GM04504 (cell line): ENCODE data around the gene TMSB4X.
"Not testable (repeated sequence)": the region's sequence is repeated elsewhere in the genome, so short reads cannot be mapped to it uniquely, and the experiment has no call there.

ENCODE experiments used
- DNase-seq: peaks from one replicate; pipeline ENCODE4 v3.0.0-alpha.2; 2012; ENCODE audit warnings: low read depth

Gene TMSB4X

DNA sequence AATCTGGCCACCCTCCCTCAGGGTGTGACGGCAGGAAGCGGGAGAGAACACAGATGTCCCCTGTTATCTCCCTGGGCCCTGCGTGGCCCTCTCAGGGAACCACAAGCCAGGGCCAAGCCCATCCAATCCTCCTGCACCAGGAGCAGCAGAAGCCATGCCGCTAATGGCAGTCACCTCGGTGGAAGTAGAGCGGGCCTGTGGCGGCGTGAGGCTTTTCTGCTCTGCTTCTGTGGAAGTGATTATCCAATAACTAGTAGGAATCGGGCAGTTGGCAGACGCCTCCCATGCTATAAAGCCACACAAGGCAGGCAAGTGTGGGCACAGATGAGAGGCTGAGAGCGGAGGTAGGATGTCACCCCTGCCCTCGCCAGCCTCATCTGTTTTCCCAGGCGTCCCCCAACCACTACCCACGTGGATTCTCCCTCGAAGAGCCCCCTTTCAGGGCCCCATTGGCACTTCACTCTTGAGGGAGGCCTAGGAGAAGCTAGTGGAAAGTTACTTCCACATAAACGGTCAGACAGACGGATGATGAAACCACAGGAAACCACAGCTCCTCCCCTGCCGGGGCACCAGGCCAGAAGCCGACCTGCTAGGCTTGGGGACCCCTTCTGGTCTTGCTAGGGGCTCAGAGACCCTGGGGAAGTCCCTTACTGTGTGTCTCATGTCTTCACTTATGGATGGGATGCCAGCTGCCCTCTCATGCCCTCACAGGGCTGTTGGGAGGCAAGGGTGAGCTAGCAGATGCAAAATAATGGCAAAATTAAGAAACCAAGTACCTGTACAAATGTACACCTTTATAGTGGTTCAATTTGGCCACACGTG is 18.8 kb upstream of the TMSB4X start:
- DNase-seq, result peak; percentile 59

DNA sequence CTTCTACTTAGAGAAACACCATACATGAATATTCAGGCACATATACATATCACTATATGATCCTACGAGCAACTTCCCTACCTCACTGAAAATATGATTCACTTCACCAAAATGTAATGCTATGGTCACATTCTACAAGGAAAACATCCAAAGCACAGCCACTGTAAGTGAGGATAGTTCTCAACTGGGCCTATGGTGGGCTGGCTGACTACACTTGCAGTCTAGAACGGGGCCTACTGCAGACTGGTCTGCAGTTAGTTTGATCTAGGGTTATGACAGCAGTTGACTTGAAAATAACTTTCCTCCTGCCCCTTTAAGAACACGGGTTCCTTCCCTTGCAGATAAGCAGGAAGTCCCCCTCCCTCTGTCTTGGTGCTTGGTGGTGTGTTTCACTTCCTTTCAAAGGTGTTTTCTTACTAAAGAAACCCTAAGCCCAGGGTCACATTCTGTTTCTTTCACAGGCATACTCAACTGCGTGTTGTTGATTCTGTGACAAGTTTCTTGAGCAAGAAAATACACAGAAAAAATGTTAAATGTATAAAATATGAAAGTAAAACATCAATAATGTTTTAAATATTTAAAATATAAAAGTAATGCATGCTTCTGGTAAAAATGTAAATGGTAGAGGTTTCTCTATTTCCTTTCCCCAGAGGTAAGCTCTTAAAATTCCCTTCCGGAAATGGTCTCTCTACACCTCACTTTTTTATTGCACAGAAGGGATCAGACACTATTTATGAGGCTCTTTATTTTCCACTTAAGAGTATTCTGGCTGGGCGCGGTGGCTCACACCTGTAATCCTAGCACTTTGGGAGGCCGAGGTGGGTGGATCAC is 18.0 kb upstream of the TMSB4X start:
- no peak for DNase-seq

- no peak for DNase-seq
Observed at GRCh38 chrX:12958059-12958458, 16.9 kb upstream of the TMSB4X start.

DNA sequence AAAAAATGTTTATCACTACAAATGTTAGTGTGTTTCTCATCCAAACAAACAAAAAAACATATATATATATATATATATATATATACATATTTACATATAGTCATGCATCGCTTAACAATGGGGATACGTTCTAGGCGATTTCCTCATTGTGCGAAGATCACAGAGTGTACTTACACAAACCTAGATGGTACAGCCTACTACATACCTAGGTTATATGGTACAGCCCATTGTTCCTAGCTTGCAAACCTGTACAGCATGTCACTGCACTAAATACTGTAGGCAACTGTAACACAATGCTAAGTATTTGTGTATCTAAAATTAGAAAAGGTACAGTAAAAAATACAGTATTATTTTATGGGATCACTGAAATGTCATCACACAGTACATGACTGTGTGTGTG is 16.4 kb upstream of the TMSB4X start:
- no peak for DNase-seq

DNA sequence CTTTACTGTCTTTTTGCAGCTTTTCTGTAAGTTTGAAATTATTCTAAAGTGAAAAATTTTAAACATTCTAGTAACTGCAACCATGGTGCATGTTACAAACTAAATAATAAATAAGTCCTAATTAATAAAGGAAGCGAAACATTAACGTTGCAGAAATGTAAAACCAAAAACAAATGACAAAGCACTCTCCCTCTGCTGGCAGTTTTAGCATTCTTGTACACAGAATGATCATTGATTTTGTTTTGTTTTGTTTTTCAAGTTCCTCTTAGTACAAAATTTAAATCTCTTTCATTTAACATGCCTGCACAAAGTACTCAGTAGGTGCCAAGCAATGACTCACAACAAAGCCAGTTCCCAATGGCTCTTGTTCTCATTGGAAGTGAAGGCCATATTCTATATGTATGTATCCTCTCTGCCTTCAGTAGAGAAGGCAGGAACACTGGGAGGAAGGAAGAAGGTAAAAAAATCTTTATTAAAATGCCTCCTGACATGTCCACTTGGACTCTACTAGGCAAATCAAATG is 13.7 kb upstream of the TMSB4X start:
- DNase-seq, result no peak

GRCh38 chrX:12962041-12962504 is 12.8 kb upstream of the TMSB4X start:
- DNase-seq, result no peak

DNA sequence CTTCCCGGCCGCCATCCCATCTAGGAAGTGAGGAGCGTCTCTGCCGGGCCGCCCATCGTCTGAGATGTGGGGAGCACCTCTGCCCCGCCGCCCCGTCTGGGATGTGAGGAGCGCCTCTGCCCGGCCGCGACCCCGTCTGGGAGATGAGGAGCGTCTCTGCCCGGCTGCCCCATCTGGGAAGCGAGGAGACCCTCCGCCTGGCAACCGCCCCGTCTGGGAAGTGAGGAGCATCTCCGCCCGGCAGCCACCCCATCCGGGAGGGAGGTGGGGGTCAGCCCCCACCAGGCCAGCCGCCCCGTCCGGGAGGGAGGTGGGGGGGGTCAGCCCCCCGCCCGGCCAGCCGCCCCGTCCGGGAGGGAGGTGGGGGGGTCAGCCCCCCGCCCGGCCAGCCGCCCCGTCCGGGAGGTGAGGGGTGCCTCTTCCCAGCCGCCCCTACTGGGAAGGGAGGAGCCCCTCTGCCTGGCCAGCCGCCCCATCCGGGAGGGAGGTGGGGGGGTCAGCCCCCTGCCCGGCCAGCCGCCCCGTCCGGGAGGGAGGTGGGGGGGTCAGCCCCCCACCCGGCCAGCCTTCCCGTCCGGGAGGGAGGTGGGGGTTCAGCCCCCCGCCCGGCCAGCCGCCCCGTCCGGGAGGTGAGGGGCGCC is 11.6 kb upstream of the TMSB4X start:
- DNase-seq, result not testable (repeated sequence)

DNA sequence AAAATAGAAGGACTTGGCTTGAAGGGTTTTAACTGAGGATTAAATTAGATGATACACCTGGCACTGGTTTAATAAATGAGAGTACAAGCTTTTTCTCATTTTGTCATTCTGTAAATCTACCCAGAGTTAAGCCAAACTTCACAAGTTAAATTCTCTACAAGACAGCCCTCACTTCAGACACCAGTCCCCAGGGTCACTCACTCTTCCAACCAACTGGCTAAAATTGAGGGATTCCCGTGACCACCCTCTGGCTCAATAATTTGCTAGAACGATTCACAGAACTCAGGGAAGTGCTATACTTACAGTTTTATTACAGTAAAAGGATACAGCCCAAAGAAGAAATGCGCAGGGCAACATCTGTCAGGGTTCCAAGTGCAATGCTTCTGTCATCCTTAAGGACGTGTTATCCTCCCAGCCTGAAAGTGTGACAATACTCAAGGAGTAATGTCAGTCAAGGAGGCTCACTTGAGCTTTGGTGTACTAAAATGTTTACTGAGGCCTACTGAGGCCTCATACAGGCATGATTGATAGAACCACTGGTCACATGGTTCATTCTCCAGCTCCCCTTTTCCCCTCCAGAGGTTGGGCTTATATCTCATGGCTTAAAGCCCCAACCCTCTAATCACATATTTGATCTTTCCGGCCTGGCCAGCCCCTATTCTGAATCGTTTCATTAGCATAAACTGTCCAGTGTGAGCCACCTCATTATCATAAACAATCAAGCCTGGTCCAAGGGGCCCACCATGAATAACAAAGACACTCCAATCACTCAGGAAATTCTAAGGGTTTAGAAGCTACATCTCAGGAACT is 9.6 kb upstream of the TMSB4X start:
- DNase-seq, result no peak

DNA sequence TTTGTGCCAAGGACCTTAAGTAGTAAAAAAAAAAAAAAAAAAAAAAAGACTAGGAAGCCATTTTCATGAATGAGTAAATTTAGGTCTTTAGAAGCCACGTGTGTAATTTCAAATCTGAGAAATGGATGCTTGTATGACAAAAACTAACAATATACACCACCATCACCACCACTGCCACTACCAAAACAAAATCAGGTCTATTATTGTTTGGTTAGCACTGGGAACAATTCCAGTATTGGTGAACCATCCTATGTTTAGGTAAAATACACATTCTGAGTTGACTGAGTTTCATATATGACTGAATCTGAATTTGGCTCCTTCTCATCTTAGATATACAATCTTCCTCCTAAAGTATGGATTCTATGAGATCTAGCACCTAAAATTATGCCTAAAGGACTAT is 8.8 kb upstream of the TMSB4X start:
- DNase-seq, result no peak

- DNase-seq, result no peak
Observed at GRCh38 chrX:12967711-12968465, 7.0 kb upstream of the TMSB4X start.

DNA sequence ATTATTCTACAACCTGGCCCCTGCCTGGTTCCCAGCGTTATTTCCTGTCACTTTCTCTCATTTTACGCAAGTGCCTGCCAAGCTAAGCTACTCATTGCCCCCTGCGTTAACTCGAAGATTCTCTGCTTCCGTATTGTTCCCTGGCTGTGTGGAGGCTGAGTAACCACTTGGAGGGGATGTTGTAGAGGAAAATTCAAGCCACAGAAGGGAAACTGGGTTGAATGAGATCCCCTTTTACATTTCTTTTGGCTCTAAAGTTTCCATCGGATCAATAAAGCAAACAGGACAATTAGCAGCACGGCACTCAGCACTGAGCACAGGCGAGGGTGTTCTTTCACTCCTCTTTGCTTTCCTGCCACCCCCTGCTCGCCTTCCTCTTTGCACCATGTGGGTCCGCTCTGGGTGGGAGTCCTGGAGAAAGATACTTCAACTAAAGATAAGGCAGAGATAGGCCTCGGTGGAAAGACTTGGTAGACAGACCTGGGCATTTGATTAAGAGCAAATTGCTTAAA is 4.2 kb upstream of the TMSB4X start:
- DNase-seq, result no peak

DNA sequence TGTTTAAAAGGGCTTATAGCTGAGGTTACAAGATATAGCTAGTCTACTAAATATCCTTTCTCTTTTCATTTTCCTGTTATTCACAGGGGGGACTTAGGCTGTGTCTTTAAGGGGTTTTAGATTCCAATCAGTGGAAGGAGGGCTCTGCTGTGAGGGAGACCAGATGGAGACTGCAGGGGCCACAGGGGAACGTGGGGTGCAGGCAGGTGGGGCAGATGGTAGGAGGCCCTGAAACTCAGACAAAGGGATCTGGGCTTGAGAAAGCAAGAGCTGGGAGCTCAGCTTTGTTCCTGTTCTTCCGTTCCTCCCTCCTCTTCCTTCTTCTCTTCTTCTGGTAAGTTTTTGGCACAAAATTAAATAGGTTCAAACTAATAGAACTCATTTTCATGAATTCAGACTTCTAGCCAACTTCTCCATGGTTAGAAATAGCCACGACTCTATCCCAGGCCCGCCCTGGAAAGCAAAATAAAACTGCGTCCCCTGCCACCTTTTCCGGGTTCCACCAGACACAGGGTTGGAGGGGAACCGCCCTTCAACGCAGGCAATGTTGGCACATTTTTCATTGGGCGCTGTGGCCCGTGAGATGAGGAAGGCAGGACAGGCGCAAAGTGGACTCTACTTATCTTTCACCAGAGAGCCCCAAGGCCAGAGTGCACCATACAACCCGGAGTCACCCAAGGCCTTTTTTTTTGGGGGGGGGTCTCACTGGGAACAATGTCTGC is 3.5 kb upstream of the TMSB4X start:
- DNase-seq, result no peak

DNA sequence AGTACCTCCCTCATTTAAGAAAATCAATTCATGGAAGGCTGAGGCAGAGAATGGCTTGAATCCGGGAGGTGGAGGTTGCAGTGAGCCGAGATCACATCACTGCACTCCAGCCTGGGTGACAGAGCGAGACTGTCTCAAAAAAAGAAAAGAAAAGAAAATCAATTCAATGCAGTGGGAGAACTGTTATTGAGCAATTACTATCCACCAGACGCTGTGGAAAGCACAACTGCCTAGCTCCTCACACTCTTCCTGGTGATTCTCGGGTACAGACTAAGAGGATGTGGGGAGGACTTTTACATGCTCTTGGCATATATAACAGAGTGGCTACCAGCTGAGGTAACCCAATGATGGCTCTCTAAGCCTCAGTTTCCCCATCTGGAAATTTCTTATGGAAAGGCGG is 2.7 kb upstream of the TMSB4X start:
- no peak for DNase-seq

DNA sequence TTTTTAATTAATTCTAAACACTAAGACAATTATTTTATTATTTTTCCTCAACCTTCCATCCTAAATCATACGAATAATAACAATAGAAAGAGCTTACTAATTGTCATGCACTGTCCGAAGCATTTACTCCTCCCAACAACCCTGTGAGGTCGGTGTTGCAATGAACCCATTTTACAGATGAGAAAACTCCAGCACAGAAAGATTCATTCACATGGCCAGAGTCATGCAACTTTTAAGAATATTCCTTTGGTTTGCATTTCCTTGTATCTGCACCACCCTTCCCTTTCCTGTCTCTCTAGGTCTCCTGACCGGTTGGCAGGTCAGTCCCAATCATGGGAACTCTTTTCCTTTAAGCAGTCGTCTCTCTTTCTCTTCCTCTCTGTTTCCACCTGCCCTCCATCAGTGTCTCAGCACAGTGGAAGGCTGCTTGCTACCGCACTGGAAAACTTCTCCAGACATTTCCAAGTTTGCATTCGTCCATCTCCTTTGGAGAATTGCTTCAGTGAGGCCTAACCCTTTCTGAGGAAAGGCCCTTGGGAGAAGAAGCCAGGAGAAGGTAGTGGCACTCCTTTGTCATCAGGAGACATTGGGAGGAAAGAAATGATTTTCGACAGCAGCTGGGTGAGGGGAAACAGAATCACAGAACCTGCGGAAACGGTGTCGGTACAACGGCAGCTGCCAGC is 1.9 kb upstream of the TMSB4X start:
- no peak for DNase-seq

DNA sequence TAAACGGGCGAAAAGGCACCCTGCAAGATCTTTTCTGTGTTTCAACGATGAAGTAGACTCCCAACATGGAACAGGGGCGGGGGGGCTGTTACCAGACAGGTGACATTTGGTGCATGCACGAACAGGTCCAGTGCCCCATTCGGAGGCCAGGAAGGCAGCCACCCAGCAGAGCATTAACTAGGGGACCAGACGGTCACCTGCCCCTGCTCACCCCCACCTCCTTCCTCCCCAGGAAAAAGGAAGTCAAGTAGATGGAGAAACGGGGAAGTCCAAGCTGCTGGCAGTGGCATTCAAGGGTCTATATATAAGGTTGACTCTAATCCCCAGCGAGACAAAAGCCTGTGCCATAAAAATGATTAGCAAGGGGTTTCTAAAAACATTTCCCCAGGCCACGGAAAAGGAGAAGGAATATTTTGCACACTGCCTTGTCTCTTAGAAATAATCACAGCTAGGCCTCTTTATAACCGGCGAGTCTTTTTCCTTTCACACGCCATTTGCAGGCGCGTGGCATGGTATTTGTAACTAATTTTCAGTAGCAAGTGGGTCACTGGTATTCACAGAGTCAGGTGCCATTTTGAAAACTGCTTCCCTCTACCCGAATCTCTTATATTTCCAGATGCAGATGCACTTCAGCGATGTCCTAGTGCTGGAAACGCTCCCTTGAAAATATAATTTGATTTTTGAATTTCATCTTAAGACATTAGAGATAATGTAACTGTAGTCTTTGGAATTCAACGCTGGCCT is 1.2 kb upstream of the TMSB4X start:
- no peak for DNase-seq

DNA sequence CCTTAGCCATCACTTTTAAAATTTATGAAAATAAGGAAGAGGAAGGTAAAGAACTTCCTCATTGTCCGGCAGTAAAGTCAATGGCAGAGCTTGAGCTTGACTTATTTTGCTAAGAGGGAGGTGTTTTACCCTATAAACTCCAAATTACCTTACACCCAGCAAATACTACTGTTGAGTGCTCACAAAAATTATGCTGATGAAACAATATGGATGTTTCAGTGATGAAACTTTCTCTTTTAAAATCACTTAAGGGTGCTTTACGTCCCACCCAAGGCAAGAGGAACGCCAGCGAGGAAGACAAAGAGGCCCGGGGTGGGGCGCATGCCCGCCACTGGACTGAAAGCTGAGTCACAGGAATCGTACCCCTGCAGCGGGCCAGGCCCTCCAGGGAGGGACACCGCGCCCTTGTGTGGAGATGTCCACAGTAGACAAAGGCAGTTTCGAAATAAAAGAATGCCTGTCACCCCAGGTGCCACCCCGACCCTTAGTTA is 560 bp upstream of the TMSB4X start:
- no peak for DNase-seq

- DNase-seq, result no peak
Observed at GRCh38 chrX:12975670-12975965, 708 bp downstream of the TMSB4X start.

DNA sequence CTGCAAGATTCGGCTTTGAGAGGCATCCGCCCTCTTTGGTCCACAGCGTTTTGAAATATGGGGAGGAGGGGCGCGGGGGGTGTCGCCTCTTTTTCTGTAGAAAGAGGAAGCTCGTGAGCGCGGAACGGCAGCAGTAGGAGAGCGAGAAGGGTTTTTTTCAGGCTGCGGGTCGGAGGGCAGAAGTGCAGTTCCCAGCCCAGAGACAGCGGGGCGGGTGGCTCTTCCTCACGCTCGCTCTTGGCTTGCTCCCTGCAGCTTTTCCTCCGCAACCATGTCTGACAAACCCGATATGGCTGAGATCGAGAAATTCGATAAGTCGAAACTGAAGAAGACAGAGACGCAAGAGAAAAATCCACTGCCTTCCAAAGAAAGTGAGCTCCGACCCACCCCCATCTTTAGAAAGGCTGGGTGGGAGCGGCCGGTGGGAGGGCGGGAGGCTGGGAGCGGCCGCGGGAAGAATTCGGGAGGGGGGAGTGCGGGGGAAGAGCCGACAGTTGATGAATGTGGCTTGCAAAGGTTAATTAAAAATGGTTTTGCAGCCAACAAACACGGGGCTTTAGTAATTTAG is 1.2 kb downstream of the TMSB4X start:
- DNase-seq, result no peak
